ENCODE results near the gene OR4C13.
A peak's percentile ranks its signal among the peaks of the same experiment; 100 is the strongest.
"Not testable (repeated sequence)": the region's sequence is repeated elsewhere in the genome, so short reads cannot be mapped to it uniquely, and the experiment has no call there.

The OR4C13 gene

GRCh38 chr11:49952091-49952490, at the start of gene OR4C13:
TSS of gene OR4C13 (plus strand) at chr11:49952391. CDS start at chr11:49952423, 32 bp downstream.
- no peak for DNase-seq

GRCh38 chr11:49911516-49911915, 40.7 kb upstream of the OR4C13 start:
- not testable (repeated sequence) for DNase-seq

- not testable (repeated sequence) for DNase-seq
These were observed 3.5 kb upstream of the OR4C13 start for GRCh38 chr11:49948701-49949100.

- DNase-seq, result not testable (repeated sequence)
These were observed 21.2 kb downstream of the OR4C13 start for GRCh38 chr11:49973439-49973838.

- not testable (repeated sequence) for DNase-seq
These were observed 30.2 kb downstream of the OR4C13 start, which contains the start of gene OR4C12 for GRCh38 chr11:49982435-49982834. TSS of gene OR4C12 (minus strand) at chr11:49982535. CDS start at chr11:49982501, 34 bp downstream.

- peak; percentile 46 for DNase-seq
These were observed 43.4 kb downstream of the OR4C13 start for GRCh38 chr11:49995565-49995964.

All from NCI-H446 treated with DMSO at 0.1 percent for 48 hours (cell line).